ENCODE measurements around the gene GPR42.

Gene GPR42

GRCh38 chr19:35404879-35405622 is 34.2 kb downstream of the GPR42 start:
- no peak overlapping the region for H3K4me3 ChIP-seq (replicated peaks; ENCODE audit: low read depth, low read length)
- peak; percentile 47 for DNase-seq (ENCODE audit: extremely low read depth, low read depth)
- no peak for TF ChIP-seq CTCF (IDR thresholded peaks at IDR 0.05; ENCODE audit: low read depth, low read length, missing control alignments)

GRCh38 chr19:35407619-35408018 is 36.8 kb downstream of the GPR42 start:
- H3K4me3 ChIP-seq (replicated peaks; ENCODE audit: low read depth, low read length) = no peak overlapping the region
- TF ChIP-seq CTCF (IDR thresholded peaks at IDR 0.05; ENCODE audit: low read depth, low read length, missing control alignments) = no peak
- no peak for DNase-seq (ENCODE audit: extremely low read depth, low read depth)

- DNase-seq (ENCODE audit: extremely low read depth, low read depth) = no peak
- H3K4me3 ChIP-seq (replicated peaks; ENCODE audit: low read depth, low read length) = no peak overlapping the region
- no peak for TF ChIP-seq CTCF (IDR thresholded peaks at IDR 0.05; ENCODE audit: low read depth, low read length, missing control alignments)
Observed at GRCh38 chr19:35408284-35409171, 37.7 kb downstream of the GPR42 start.

GRCh38 chr19:35409191-35409590 is 38.3 kb downstream of the GPR42 start:
- DNase-seq (ENCODE audit: extremely low read depth, low read depth) = no peak
- no peak for TF ChIP-seq CTCF (IDR thresholded peaks at IDR 0.05; ENCODE audit: low read depth, low read length, missing control alignments)
- no peak overlapping the region for H3K4me3 ChIP-seq (replicated peaks; ENCODE audit: low read depth, low read length)

- no peak for TF ChIP-seq CTCF (IDR thresholded peaks at IDR 0.05; ENCODE audit: low read depth, low read length, missing control alignments)
- no peak for DNase-seq (ENCODE audit: extremely low read depth, low read depth)
- no peak overlapping the region for H3K4me3 ChIP-seq (replicated peaks; ENCODE audit: low read depth, low read length)
Observed at GRCh38 chr19:35410487-35410886, 39.6 kb downstream of the GPR42 start.

GRCh38 chr19:35414442-35414841 is 43.6 kb downstream of the GPR42 start:
- H3K4me3 ChIP-seq (replicated peaks; ENCODE audit: low read depth, low read length) = no peak overlapping the region
- DNase-seq (ENCODE audit: extremely low read depth, low read depth) = no peak
- TF ChIP-seq CTCF (IDR thresholded peaks at IDR 0.05; ENCODE audit: low read depth, low read length, missing control alignments) = no peak
